GM19043 (cell line): Measurements from ENCODE around the gene TMCC1.
"Not testable (repeated sequence)": the region's sequence is repeated elsewhere in the genome, so short reads cannot be mapped to it uniquely, and the experiment has no call there.

Source experiments
- ATAC-seq: cut with Tn5 transposase; IDR thresholded peaks from one replicate; pipeline ENCODE4 v1.9.1; 2021; ENCODE audit warnings: low read depth; ENCODE audit not compliant: unreplicated experiment

TMCC1 gene

GRCh38 chr3:129656659-129657247, 236.8 kb downstream of the TMCC1 start:
- no peak for ATAC-seq

- ATAC-seq = no peak
Observed at GRCh38 chr3:129655291-129655700, 238.2 kb downstream of the TMCC1 start.

- ATAC-seq = no peak
Observed at GRCh38 chr3:129654131-129654530, 239.4 kb downstream of the TMCC1 start.

GRCh38 chr3:129653019-129653418, 240.5 kb downstream of the TMCC1 start:
- ATAC-seq = no peak

- ATAC-seq = no peak
Observed at GRCh38 chr3:129651435-129652202, 241.9 kb downstream of the TMCC1 start.

GRCh38 chr3:129650256-129650872, 243.1 kb downstream of the TMCC1 start:
- no peak for ATAC-seq

- ATAC-seq = no peak
Observed at GRCh38 chr3:129648391-129648790, 245.1 kb downstream of the TMCC1 start.

GRCh38 chr3:129645286-129645685, 248.2 kb downstream of the TMCC1 start:
- ATAC-seq = no peak

GRCh38 chr3:129644836-129645235, 248.7 kb downstream of the TMCC1 start:
- ATAC-seq = no peak

GRCh38 chr3:129641567-129642260, 251.8 kb downstream of the TMCC1 start:
- ATAC-seq = not testable (repeated sequence)

GRCh38 chr3:129640985-129641384, 252.5 kb downstream of the TMCC1 start:
- not testable (repeated sequence) for ATAC-seq

- ATAC-seq = no peak
Observed at GRCh38 chr3:129638481-129638880, 255.0 kb downstream of the TMCC1 start.

- no peak for ATAC-seq
Observed at GRCh38 chr3:129636082-129636481, 257.4 kb downstream of the TMCC1 start.

GRCh38 chr3:129635656-129636055, 257.9 kb downstream of the TMCC1 start:
- ATAC-seq = no peak

GRCh38 chr3:129633751-129634481, 259.6 kb downstream of the TMCC1 start:
- ATAC-seq = no peak

GRCh38 chr3:129632977-129633376, 260.5 kb downstream of the TMCC1 start:
- no peak for ATAC-seq

- no peak for ATAC-seq
Observed at GRCh38 chr3:129632556-129632955, 261.0 kb downstream of the TMCC1 start.

GRCh38 chr3:129632056-129632455, 261.5 kb downstream of the TMCC1 start:
- no peak for ATAC-seq

- ATAC-seq = no peak
Observed at GRCh38 chr3:129629011-129629410, 264.5 kb downstream of the TMCC1 start.

- no peak for ATAC-seq
Observed at GRCh38 chr3:129628169-129628522, 265.4 kb downstream of the TMCC1 start.
